Head of caudate nucleus (tissue), 42 donors: ENCODE measurements around the gene TTLL1.
"Not testable (repeated sequence)": the region's sequence is repeated elsewhere in the genome, so short reads cannot be mapped to it uniquely, and the experiment has no call there.

Source experiments
- DNase-seq, 42 donors: peaks; one replicate each; pipeline versions ENCODE4 v3.0.0 to v3.0.0-alpha.2; 2020 to 2021; ENCODE audit warnings: mixed read lengths in 7 of 42
- intact Hi-C: fragments of 100-400 bp; cut with DNase I; formaldehyde crosslinking; loops from one replicate; pipeline ENCODE4 v1.15.0; 2022

Gene TTLL1

GRCh38 chr22:43031617-43032016 lies 57.6 kb downstream of the TTLL1 start:
- no peak for DNase-seq
- intact Hi-C loops = no loop called here

- DNase-seq = no peak
- intact Hi-C loops = no loop called here
These were observed 70.6 kb downstream of the TTLL1 start for GRCh38 chr22:43018615-43019014.

- peak in 1 of 42 donors; percentile 10 for DNase-seq
- intact Hi-C loops = no loop called here
These were observed 71.4 kb downstream of the TTLL1 start for GRCh38 chr22:43017525-43018460.

GRCh38 chr22:43016150-43016549 lies 73.0 kb downstream of the TTLL1 start:
- not testable (repeated sequence) for DNase-seq

GRCh38 chr22:43015677-43016042 lies 73.5 kb downstream of the TTLL1 start:
- intact Hi-C loops = loop anchor here (2.0 kb wide), 1 partner anchor 159 kb away; the partner anchor contains the start of gene ARFGAP3

More at GRCh38 chr22:43016150-43016549, 73.0 kb downstream of the TTLL1 start:
- intact Hi-C loops = not testable (repeated sequence)

GRCh38 chr22:43014869-43015676 lies 74.1 kb downstream of the TTLL1 start, which contains the start of gene PACSIN2:
Gene PACSIN2, minus strand, starts transcription at chr22:43015149. Its CDS starts 103,069 bp downstream, at chr22:42912080.
- peak; percentile 98 to 100 (median 100) for DNase-seq

More at GRCh38 chr22:43015677-43016042, 73.5 kb downstream of the TTLL1 start:
- DNase-seq = no peak

GRCh38 chr22:43014316-43014868 lies 74.8 kb downstream of the TTLL1 start:
- intact Hi-C loops = loop anchor here (2.0 kb wide), 1 partner anchor 158 kb away; the partner anchor contains the start of gene ARFGAP3
- peak in 27 of 42 donors; percentile 9 to 59 (median 32) for DNase-seq

More at GRCh38 chr22:43014869-43015676, 74.1 kb downstream of the TTLL1 start, which contains the start of gene PACSIN2:
- intact Hi-C loops = loop anchor here (2.0 kb wide), 1 partner anchor 158 kb away; the partner anchor contains the start of gene ARFGAP3

GRCh38 chr22:43013355-43014315 lies 75.6 kb downstream of the TTLL1 start:
- intact Hi-C loops = loop anchor here (2.0 kb wide), 1 partner anchor 157 kb away; the partner anchor contains the start of gene ARFGAP3
- no peak for DNase-seq

GRCh38 chr22:43012390-43012789 lies 76.8 kb downstream of the TTLL1 start:
- intact Hi-C loops = no loop called here
- no peak for DNase-seq

GRCh38 chr22:43011079-43011478 lies 78.1 kb downstream of the TTLL1 start:
- intact Hi-C loops = no loop called here
- DNase-seq = no peak

GRCh38 chr22:43009444-43009843 lies 79.7 kb downstream of the TTLL1 start:
- no peak for DNase-seq
- intact Hi-C loops = no loop called here

- DNase-seq = no peak
- intact Hi-C loops = no loop called here
These were observed 80.3 kb downstream of the TTLL1 start for GRCh38 chr22:43008921-43009320.

- no peak for DNase-seq
- intact Hi-C loops = no loop called here
These were observed 80.7 kb downstream of the TTLL1 start for GRCh38 chr22:43008509-43008908.

GRCh38 chr22:43007519-43008102 lies 81.6 kb downstream of the TTLL1 start:
- intact Hi-C loops = no loop called here
- DNase-seq = no peak

- intact Hi-C loops = no loop called here
- DNase-seq = no peak
These were observed 82.4 kb downstream of the TTLL1 start for GRCh38 chr22:43006753-43007152.

- intact Hi-C loops = no loop called here
- DNase-seq = no peak
These were observed 83.1 kb downstream of the TTLL1 start for GRCh38 chr22:43006016-43006505.

GRCh38 chr22:43005106-43005505 lies 84.1 kb downstream of the TTLL1 start:
- DNase-seq = no peak
- intact Hi-C loops = no loop called here
